NCI-H146 treated with DMSO at 0.1 percent for 48 hours (cell line): Measurements from ENCODE around the gene NFKB1.
"Not testable (repeated sequence)": the region's sequence is repeated elsewhere in the genome, so short reads cannot be mapped to it uniquely, and the experiment has no call there.

Source experiments
- DNase-seq: peaks from one replicate; lab custom pipeline; 2025; ENCODE audit not compliant: unreplicated experiment; lab: John Stamatoyannopoulos, UW

Gene NFKB1

DNA sequence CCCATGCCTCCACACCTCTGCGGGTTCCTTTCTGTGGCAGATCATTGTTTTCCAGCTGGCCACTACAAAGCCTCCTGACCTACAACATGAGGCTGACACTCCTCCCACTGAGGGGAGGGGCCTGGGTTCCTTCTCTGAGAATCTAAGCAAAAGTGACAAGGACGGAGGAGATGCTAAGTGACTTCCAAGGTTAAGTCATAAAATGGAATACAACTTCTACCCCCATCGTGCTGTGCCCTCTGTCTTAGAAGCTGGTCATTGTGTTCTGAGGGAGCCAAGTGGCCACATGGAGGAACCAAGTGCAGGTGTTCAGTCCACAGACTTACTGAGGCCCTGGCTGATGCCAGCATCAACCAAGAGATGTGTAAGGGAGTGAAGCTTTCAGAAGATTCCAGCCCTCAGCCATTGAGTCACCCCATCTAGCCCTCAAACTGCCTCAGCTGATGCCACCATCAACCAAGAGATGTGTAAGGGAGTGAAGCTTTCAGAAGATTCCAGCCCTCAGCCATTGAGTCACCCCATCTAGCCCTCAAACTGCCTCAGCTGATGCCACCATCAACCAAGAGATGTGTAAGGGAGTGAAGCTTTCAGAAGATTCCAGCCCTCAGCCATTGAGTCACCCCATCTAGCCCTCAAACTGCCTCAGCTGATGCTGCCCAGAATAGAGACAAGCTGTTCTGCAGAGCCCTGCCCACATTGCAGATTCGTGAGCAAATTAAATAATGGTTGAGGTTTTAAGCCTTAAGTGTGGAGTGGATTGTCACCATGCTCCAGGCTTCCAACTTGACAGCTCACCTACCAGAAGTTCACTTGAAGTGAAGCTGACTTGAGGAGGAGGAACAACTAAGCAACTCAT lies 118.8 kb downstream of the NFKB1 start:
- DNase-seq: not testable (repeated sequence)

DNA sequence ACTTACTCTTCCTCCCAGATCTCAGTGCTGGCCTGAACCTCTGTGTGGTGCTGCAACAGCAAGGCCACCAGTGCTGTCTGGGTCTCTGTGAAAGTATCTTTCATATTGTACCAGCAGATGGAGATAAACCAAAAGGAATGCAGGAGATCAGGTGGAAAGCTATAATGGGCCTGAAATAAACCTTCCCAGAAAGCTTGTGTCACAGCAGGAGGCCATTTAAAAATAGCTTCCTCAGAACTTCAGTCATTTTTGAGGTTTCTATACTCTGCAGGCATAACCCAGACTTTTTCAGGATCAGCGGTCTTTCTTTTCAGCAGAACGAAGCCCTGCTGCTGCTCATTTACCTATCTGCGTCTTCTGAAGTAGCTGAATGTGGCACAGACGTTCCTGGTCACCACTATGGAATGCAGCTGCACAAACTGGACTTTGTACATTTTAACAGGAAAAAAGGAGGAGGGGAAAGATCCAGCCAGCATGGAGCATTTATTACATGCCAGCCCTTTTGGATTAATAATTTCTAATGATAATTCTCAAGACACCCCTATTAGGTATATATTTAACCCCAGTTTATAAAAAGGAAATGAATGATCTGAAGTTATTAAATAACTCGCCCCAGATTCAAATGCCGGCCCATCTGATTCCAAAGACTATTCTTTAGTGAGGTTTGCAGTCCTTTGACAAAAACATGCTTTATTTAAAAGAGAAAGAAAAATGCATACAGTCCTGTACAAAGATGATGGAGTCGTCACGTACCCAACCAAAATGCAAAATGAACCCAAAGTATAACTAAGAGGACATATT lies 119.7 kb downstream of the NFKB1 start:
- DNase-seq: peak; percentile 9

DNA sequence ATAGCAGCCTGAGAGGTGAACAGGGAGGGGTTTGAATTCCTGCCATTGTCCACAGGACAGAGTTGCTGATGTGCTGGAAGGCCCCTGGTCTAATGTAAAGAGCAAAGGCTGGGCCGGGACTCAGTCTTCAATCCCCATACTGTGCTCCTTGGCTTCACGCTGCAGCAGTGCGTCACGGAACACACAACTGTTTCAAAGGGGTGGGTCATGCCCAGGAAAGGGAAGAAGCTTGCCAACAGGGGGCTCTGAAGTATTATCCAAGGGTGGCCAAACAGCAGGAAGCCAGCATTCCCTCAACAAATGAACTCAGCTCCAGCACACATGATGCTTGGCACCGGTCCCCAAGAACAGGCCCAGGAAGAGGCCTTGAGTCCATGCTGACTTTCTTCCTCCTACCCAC lies 122.5 kb downstream of the NFKB1 start:
- DNase-seq: no peak

DNA sequence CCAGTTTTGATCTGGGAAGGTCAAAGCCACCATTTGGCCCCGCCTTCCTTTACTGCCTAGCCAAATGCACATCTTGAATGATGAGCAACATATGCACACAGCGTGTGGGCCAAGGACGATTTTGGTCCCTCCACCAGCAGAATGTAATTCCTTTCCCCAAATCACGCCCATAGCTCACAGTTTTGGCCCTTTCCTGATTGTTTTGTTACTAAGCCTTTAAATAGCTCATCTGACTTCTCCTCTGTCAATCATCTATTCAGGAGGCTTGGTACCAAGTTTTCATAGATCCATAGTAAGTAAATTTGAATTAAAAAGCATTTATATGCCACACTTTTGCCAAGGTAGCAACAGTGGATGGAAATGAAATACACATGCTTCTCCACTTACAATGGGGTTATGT lies 123.3 kb downstream of the NFKB1 start:
- no peak for DNase-seq

DNA sequence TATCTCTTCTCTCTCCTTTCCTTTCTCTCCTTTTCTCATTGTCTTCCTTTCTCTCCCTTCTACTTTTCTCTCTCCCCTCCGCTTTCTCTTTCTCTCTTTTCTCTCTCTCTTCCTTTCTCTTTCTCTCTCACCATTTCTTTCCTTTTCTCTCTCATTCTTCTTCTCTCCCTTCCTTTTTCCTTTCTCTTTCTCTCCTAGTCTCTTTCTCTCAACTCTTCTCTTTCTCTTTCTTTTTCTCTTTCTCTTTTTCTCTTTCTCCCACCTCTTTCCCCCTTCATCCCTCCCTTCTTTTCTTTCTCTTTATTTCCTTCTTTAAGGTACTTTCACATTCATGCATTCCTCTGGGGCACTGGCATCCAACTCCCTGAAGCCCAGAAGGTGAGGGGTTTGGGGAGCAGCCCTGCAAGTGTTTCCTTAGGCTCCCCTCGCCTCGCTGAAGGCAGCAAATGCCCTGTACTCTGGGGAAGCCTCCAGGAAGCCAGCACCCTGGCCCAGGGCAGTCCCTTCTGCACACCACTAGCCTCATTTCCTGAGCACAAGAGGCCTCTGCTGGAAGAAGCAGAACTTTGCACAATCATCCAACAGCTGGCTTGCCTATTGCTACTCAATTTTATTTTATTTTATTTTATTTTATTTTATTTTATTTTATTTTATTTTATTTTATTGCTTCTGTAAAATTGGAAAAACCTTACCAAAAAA lies 124.2 kb downstream of the NFKB1 start:
- no peak for DNase-seq

DNA sequence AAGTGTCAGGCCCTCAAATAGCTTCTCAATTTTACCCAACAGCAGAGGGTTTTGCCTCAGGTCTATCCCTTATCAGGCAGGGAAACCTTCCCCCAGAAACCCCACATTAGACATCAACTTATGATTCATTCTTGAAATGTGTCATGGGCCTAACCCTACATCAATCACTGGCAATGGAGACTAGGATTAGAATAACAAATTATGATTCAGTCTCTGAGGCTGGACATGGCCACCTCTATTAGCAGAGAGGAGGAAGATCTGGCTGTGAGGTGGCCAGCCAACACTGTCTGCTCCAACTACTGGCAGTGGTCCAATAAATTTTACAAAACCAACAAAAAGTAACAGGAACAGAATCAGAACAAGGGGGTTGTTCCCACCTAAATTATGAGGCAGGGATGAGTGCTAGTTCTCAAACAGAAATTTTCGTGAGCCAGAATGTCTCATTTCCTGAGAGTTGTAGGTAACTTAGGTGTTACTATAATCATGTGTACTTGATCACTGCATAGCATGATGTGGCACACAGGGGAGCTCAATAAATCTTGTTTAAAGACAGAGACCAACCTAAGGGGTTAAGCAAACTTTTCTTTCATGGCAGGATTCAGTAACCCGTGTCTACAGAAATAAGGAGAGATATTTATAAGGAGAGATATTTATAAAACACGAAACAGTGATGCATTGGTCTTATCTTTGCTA lies 126.8 kb downstream of the NFKB1 start:
- no peak for DNase-seq

DNA sequence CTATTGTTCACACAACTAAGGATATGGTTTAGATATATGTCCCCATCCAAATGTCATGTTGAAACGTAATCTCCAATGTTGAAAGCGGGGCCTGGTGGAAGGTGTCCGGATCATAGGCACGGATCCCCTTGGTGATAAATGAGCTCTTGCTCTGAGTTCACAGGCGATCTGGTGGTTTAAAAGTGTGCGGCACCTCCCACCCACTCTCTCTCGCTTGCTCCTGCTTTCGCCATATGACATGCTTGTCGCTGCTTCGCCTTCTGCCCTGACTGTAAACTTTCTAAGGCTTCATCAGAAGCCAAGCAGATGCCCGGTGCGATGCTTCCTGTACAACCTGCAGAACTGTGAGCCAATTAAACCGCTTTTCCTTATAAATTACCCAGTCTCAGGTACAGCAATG lies 128.5 kb downstream of the NFKB1 start:
- DNase-seq: no peak

DNA sequence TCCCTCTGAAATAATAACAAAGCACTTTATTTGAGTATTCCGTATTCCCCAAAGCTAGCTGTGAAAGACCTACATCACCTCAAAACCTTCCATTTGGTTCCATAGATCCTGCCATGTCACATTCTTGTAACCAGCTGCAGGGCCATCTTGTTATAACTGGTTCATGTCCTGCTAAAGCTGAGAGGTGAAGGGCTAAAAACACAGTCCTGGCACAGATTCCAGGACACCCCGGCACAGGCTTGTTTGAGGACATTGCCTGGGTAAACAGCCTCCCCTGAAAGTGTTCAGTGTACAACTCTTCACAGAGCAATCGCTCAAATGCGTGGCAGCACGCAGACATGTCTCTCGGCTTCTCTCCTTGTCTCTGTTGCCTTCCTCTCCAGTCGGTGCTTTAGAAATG lies 130.5 kb downstream of the NFKB1 start:
- DNase-seq: no peak

DNA sequence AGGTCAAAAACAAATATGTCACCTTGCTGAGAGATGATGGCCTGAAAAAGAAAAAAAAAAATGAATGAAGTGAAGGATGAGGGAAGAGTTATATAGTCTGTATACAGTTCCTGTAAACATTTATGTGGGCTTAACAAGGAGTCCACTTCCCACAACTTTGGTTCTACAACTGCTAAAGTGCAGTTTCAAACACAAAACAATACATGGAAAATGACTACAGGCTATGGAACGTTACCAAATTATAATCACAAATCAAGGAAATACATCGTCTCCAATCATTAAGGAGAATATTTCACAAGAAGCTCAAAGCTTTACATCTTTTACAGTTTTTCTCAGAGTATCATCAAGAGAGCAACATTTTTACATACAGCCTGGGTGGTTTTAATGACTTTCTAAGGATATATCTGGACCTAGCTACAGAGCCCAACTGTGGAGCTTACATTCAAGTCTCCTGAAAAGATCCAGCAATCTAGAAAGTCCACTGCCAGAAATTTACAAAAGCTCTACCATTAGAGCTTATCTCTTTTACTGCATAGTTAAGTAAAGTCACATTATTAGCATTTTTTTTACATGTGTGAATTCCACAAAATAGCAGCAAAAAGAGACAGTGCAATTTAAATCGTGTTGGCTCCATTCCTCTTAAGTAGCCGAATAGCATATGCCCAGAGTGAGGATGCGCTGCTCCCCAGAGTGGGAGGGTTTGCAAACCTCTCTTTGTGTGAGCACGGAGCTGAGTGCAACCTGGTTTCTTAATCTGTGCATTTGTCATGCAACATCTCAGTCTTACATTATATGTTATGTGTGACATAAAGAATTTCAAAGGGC lies 131.3 kb downstream of the NFKB1 start:
- DNase-seq: no peak

DNA sequence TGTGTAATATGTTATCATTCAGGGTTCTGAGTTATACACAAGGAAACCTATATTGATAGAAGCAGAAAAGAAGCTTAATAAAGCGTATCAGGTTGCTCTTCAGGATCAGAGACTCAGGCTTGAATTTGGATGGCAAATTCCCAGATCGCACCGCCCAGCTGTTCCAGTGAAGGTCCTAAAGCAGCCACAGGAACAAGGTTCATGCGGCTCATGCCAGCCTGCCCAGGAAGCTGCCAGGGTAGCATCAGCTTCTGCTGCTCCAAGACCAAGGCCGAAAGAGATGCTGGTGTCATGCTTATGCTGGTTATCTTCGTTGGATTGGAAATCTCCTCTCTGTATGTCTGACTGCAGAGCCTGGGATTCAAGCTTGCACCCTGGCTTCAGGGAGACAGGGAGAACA lies 131.9 kb downstream of the NFKB1 start:
- DNase-seq: no peak

DNA sequence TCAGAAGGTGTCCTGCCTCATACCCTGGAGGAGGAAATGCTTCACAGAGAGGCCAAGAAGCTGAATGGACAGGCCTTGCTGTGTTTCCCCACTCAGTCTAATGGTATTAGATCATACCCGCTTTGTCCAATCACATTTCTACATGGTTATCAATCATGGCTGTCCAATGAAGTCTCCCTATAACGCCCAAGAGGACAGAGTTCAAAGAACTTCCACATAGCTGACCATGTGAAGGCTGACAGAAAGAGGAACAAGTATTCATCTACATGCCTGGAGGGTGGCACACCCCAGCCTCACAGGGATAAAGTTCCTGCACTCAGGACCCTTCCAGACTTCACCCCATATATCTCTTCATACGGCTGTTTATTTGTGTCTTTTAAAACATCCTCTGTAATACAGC lies 136.2 kb downstream of the NFKB1 start:
- no peak for DNase-seq

DNA sequence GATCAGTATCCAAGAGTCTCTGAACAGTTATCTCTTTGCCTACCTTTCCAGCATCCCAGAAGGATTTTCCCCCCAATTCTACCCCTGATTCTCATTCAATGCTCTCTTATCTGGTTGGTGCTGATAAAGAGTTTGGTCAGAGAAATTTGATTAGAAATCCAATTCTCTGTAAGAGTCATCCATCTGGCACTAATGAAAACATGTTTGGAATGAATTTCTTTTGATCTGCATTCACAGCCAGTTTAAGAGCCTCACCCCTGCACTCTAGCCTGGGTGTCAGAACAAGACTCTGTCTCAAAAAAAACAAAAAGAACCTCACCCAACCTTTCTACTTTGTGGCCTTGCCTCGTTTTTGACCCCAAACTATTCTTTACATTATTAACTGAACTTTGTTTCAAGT lies 137.5 kb downstream of the NFKB1 start:
- DNase-seq: no peak

DNA sequence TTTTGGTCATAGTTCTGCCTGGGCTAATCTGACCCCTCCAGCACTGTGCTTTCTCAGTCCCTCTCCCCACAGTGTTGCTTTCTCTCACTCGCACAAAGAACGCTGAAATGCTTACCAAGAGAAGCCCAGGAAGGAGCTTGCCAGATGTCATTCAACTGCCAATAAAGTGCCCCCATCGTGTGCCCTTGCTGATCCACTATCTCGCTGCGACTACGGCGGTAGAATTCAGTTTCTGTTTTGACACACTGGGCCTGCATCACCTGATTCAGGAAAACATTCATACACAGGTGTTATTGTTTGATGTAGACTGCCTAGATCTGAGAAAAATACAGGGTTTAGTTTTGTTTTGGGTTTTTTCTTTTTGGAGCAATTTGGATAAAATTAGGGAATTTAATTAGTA lies 138.4 kb downstream of the NFKB1 start:
- no peak for DNase-seq

DNA sequence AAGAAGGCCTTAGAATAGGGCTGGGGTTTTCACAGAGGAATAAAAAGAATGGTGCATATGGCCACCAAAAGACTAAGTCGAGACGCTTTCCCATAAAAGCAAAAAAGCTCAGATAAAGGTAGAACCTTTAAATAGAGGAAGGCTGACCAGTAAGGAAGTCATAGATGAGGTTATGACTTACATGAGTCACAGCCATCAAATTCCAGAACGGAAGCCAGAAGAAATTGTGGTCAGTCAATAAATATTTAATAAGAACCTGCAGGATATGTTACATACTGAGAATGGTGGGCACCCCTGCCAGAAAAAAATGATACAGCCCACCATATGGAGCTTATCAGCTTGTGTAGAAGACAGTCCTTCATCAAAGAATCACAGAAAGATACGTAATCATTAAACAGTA lies 139.5 kb downstream of the NFKB1 start:
- DNase-seq: no peak

DNA sequence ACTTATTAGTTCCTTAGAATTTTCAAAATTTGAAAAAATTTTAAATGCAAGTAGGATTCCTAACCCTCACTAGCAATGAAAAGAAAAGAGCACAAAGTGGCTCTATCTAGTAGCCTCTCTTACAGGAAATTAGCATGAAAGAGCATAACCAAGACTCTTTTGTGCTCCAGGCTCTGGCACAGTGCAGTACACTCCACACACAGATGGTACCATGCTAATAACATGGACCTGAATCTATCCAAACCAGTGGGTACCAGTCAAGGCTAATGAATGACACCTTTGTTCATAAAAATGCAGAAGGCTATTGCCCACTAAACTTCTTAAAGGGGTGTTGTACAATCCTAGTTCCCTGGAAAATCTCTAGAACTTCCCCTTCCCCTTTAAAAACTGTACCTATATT lies 140.6 kb downstream of the NFKB1 start:
- no peak for DNase-seq

DNA sequence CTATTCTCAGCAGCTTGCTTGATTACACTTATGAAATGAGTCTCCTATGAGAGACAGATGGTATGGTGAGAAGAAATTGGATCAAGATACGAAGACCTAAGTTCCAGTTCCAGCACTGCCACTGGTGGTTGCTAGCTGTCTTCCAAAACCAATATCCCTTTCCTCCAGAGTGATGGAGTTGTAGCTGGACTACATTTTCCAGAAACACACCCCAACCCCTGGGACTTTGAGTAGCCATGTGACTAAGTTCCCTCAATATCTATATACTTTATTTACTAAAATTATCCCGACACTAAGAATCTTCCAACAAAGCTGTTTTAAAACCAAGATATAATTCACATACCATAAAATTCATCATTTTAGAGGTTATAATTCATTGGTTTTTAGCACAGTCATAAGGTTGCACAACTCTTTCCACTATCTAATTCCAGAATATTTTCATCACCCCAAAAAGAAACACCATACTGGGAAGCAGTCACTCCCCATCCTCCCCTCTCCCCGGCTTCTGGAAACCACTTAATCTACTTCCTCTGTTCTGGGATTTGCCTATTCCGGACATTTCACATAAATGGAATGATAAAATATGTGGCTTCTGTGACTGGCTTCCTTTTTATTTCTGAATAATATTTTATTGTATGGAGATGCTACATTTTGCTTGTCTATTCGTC lies 141.6 kb downstream of the NFKB1 start:
- no peak for DNase-seq

DNA sequence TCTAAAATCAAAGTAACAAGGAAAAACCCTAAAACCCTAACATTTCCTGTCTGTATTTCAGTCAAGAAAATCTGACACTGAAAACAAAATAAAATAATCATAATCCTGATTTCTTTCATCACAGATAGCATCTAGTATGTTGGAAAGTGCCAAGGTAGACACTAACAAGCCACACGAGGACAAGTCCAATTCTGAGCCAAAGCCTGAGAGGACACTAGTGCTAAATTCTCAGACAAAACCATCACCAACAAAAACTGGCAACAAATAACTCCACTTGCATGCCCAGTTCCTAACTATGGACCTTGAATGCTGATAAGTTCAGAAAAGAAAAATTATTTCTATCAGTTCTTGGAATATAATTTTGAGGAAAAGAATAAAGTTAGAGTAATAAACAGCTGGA lies 146.0 kb downstream of the NFKB1 start:
- no peak for DNase-seq

DNA sequence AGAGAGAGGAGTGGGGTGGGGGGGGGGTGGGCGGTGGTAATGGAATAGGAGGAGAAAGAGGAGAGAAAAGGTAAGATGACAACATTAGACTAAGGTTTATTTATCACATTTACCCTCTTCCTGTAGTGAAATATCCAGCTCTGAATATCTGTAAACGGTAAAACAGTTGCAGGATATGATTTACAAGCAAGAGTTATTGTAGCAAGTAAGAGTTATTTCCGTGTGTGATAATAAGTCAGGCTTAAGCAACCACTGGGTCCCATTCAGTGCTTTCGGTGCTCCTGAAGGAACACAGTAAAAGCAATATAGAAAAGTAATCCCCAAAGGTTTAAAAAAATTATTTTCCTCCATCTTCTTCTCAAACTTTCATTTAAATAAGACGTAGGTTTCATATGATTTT lies 156.0 kb downstream of the NFKB1 start:
- DNase-seq: no peak

DNA sequence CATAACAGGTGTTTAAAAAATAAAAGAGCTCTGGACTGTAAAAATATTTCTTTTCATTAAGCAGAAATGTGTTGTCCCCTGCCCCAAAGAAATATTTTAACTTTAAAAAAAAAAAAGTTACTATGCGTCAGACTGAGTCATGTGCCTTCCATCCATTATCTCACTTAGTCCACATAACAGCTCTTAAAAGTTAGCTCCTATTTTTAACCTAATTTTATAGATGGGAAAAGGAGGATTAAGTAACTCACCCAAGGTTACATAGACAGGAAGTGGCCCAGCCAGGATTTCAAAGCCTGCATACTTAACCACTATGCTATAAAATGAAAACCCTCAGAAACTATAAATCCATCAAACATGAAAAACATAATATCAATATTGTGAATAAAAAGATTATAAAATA lies 161.9 kb downstream of the NFKB1 start:
- DNase-seq: no peak

DNA sequence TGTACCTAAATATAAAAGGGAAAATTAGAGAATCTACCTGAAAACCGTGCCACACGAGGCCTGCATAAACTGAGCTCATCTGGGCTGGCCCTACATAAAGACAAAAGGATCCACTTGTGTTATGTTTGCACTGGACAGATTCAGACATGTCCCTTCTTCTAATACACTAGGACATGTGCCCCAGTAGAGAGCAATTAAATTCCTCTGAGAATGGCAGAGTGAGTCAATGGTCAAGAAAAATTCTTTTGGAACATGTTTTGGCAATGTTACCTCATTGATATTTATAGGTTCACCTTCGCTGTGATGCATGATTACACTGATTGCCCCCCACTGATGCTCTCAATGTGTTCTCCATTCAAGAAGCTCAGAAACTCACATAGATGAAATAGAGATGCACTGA lies 164.4 kb downstream of the NFKB1 start:
- DNase-seq: peak; percentile 38
